T-cell (primary cell): ENCODE data around the gene KRT38. TPM values are rescaled to one million over a fixed set of nuclear protein-coding genes. Genes with fewer than 3 reads are reported as not detected.

ENCODE experiments used
- ATAC-seq, 4 experiments: fragments of 200-7000 bp in 3 of 4; fragments of 150-1000 bp in 1 of 4; cut with Tn5 transposase; replicated peaks in 1 of 4; 1 replicate in 3 of 4; 2 replicates in 1 of 4; pipeline ENCODE4 v1.10.0; 2021; ENCODE audit warnings: moderate library complexity in 3 of 4, mild to moderate bottlenecking in 2 of 4, moderate number of reproducible peaks in 1 of 4
- CTCF ChIA-PET, 2 donors: fragments of 300-600 bp; sonication (Branson Sonifier 250); formaldehyde crosslinking; loops; one replicate each; lab custom pipeline; 2022; ENCODE audit warnings: antibody characterized with exemption in 2 of 2; lab: Charles Lee
- POLR2A ChIA-PET, 2 donors: fragments of 300-600 bp; sonication (Branson Sonifier 250); formaldehyde crosslinking; loops; one replicate each; lab custom pipeline; 2022; ENCODE audit warnings: antibody characterized with exemption in 2 of 2; lab: Charles Lee
- DNase-seq, 35 experiments: peaks; one replicate each; pipeline versions ENCODE4 v3.0.0 to v3.0.0-alpha.2; 2013 to 2023
- H3K27ac ChIP-seq: one replicate; pipeline ENCODE4 v1.5.1; 2013; ENCODE audit warnings: low read length
- H3K27me3 ChIP-seq, 2 experiments: replicated peaks in 1 of 2; 1 replicate in 1 of 2; 2 replicates in 1 of 2; pipeline versions ENCODE4 v1.6.1 to v1.7.0; 2013; ENCODE audit warnings: low read length in 1 of 2, mixed read lengths in 1 of 2; ENCODE audit not compliant: control insufficient read depth in 2 of 2, insufficient read depth in 2 of 2; ENCODE audit errors: extremely low read depth in 1 of 2
- H3K36me3 ChIP-seq, 2 donors: 1 replicate in 1 of 2; 2 replicates in 1 of 2; pipeline versions ENCODE4 v1.6.1 to v1.7.0; 2013; ENCODE audit warnings: low read length in 1 of 2; ENCODE audit not compliant: control insufficient read depth in 2 of 2, insufficient read depth in 1 of 2; ENCODE audit errors: extremely low read depth in 1 of 2
- H3K4me1 ChIP-seq, 2 experiments: 1 replicate in 1 of 2; 2 replicates in 1 of 2; pipeline versions ENCODE4 v1.6.1 to v1.7.0; 2013; ENCODE audit warnings: low read length in 2 of 2, mixed read lengths in 1 of 2; ENCODE audit not compliant: insufficient read depth in 2 of 2, control insufficient read depth in 1 of 2; ENCODE audit errors: extremely low read depth in 1 of 2
- H3K4me3 ChIP-seq, 2 donors: 1 replicate in 1 of 2; 2 replicates in 1 of 2; pipeline versions ENCODE4 v1.5.1 to v1.7.0; 2013; ENCODE audit warnings: mild to moderate bottlenecking in 2 of 2, low read length in 1 of 2, moderate library complexity in 1 of 2; ENCODE audit not compliant: control insufficient read depth in 1 of 2; ENCODE audit errors: extremely low read depth in 1 of 2
- H3K9me3 ChIP-seq: 2 replicates; pipeline ENCODE4 v1.7.0; 2013
- H3K27ac Mint-ChIP-seq, 2 donors: one replicate each; pipeline ENCODE4 v1.8.0; 2020 to 2021; ENCODE audit warnings: mild to moderate bottlenecking in 2 of 2, mixed read lengths in 2 of 2
- H3K27me3 Mint-ChIP-seq, 2 donors: one replicate each; pipeline ENCODE4 v1.8.0; 2021 to 2022; ENCODE audit warnings: mixed read lengths in 2 of 2
- H3K36me3 Mint-ChIP-seq: one replicate; pipeline ENCODE4 v1.8.0; 2021; ENCODE audit warnings: mixed read lengths
- H3K4me1 Mint-ChIP-seq, 3 donors: one replicate each; pipeline ENCODE4 v1.8.0; 2020 to 2022; ENCODE audit warnings: mixed read lengths in 3 of 3, mild to moderate bottlenecking in 1 of 3
- H3K4me3 Mint-ChIP-seq, 3 donors: one replicate each; pipeline ENCODE4 v1.8.0; 2020 to 2022; ENCODE audit warnings: mild to moderate bottlenecking in 3 of 3, mixed read lengths in 3 of 3, moderate library complexity in 3 of 3
- H3K9me3 Mint-ChIP-seq, 3 donors: one replicate each; pipeline ENCODE4 v1.8.0; 2020 to 2022; ENCODE audit warnings: mixed read lengths in 3 of 3
- WGBS: methylation state at CpG from one replicate; pipeline ENCODE4 v1.1.5; 2013; ENCODE audit warnings: missing lambda C conversion rate; ENCODE audit not compliant: insufficient coverage; 5-methylcytosine and 5-hydroxymethylcytosine counted together
- total RNA-seq, 35 experiments: library from RNA in 6 of 35; stranded (reverse) in 6 of 35; fragments of 120-200 nt in 1 of 35; gene quantifications; one replicate each; pipeline versions ENCODE4 v1.2.1 to v1.2.4 and lab custom pipeline; 2013 to 2026

Gene KRT38
- total RNA-seq, 5 donors from 2014 or later (not counting 1 experiment from before 2014, with no cell fraction given), result not detected

DNA sequence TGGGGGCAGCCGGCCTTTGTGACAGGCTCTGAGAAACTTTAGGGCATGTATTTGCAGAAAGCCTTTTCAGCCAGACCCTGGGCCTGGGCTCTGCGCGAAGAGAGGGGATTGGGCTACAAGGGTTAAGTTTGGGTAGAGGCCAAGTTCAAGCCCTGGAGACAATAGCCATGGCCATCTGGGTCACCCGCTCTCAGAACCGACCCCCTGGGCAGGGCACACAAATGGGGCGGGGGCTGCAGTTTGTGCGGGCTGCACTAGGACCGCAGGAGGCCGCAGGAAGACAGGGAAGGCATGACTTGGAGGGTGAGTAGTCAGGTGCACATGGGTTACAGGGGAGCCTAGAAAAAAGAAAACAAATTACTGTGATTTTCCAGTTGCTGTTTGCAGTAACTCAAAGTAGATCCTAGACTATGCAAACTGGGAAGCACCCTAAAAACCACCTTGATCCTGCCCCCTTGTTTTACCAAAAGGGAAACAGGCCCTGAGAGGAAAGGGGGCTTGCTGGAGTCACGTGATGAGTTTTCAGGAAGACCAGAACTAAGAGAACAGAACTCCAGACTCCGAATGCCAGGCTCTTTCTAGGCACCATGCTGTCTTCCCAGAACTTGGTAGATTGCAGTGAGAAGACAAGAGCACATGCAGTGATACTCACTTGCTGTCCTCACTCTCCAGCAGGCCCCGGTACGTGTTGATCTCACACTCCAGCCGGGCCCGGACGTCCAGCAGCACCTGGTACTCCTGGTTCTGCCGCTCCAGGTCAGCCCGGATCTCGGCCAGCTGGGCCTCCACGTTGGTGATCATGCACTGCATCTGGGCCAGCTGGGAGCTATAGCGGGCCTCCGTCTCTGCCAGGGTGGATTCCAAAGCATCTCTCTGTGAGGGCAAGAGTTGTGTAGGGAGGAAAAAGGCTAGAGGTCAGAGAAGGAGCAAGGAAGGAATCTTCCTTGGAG is 36.4 kb upstream of the KRT38 start:
- no peak overlapping the region for H3K27ac ChIP-seq
- H3K9me3 ChIP-seq, result no peaks in the 10 kb centered on the region
- ATAC-seq (no peak), DNase-seq (no peak)
- ChIA-PET POLR2A (no interaction called here), CTCF (no interaction called here)
- Mint-ChIP-seq H3K27me3 (peaks cover 0 to 4% of the 10 kb centered on the region in 2 donors), H3K36me3 (no peaks in the 10 kb centered on the region), H3K4me3 (no peak overlapping the region), H3K9me3 (no peaks in the 10 kb centered on the region), H3K4me1 (no peaks in the 10 kb centered on the region), H3K27ac (no peak overlapping the region)
- H3K4me1 ChIP-seq, result no peaks in the 10 kb centered on the region
- H3K27me3 ChIP-seq, result no peaks in the 10 kb centered on the region
- WGBS, result 85% methylated on average over 20 of the region's 22 CpGs
- H3K36me3 ChIP-seq, result no peaks in the 10 kb centered on the region
- H3K4me3 ChIP-seq, result no peak overlapping the region

- ATAC-seq (no peak), DNase-seq (no peak)
- ChIA-PET CTCF (no interaction called here), POLR2A (no interaction called here)
- Histone ChIP-seq H3K4me3 (no peak overlapping the region), H3K36me3 (no peaks in the 10 kb centered on the region), H3K27me3 (no peaks in the 10 kb centered on the region), H3K9me3 (no peaks in the 10 kb centered on the region), H3K4me1 (no peaks in the 10 kb centered on the region), H3K27ac (no peak overlapping the region)
- no CpG with 5 or more reads among the region's 4 CpGs for WGBS
- peaks cover 0 to 4% of the 10 kb centered on the region in 2 donors for H3K27me3 Mint-ChIP-seq
- peaks cover 0 to 7% (median 6%) of the 10 kb centered on the region in 3 donors for H3K9me3 Mint-ChIP-seq
- H3K27ac Mint-ChIP-seq, result no peak overlapping the region
- H3K36me3 Mint-ChIP-seq, result no peaks in the 10 kb centered on the region
- H3K4me3 Mint-ChIP-seq, result no peak overlapping the region
- H3K4me1 Mint-ChIP-seq, result peaks cover 0 to 2% (median 0%) of the 10 kb centered on the region in 3 donors
Observed at GRCh38 chr17:41475421-41475820, 34.6 kb upstream of the KRT38 start.

DNA sequence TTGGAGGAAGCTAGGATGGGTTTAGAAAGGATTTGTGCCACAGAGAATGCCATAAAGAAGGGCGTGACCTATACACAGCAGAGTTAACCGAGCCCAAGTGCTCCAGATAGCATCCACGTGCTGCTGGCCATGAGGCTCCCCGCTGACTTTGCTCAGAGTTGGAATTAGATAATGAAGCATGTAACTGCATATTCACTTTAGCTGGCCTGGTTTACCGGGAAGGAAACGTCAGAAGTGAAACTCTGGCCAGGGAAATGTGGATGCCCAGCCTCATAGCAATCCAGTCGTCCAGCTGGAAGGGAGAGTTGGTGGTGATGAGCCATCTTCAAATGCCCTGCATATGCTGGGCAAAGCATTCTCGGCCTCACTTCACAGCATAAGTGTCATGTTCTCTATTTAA is 34.1 kb upstream of the KRT38 start:
- ChIA-PET POLR2A (no interaction called here), CTCF (no interaction called here)
- 77% methylated on average over 6 of the region's 8 CpGs for WGBS
- ATAC-seq (no peak), DNase-seq (no peak)
- H3K27ac Mint-ChIP-seq, result no peak overlapping the region
- H3K27me3 Mint-ChIP-seq, result peaks cover 0 to 4% of the 10 kb centered on the region in 2 donors
- Histone ChIP-seq H3K27ac (no peak overlapping the region), H3K27me3 (no peaks in the 10 kb centered on the region), H3K36me3 (no peaks in the 10 kb centered on the region), H3K9me3 (no peaks in the 10 kb centered on the region), H3K4me3 (no peak overlapping the region), H3K4me1 (no peaks in the 10 kb centered on the region)
- H3K4me3 Mint-ChIP-seq, result no peak overlapping the region
- H3K4me1 Mint-ChIP-seq, result peaks cover 0 to 2% (median 0%) of the 10 kb centered on the region in 3 donors
- H3K36me3 Mint-ChIP-seq, result no peaks in the 10 kb centered on the region
- H3K9me3 Mint-ChIP-seq, result peaks cover 0 to 7% (median 6%) of the 10 kb centered on the region in 3 donors

DNA sequence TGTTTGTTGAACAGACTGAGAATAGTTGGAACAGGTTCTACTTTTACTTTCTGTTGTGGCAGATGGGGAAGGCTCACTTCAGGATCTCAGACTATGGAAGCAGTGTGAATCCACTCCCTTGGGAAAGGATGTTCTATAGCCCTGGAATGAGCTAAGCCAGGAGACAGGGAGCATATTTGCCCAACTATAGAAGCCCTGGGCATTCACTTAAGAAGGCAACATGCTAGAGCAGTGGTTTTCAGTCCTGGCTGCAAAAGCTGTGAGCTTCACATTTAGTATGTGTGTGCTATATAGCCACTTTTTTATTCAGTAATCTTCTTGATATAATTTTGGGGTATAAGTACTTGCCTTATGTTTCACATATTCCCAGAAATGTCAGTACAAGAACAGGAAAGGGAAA is 27.6 kb upstream of the KRT38 start:
- Histone ChIP-seq H3K27me3 (peaks cover 0 to 21% of the 10 kb centered on the region in 2 experiments), H3K36me3 (no peaks in the 10 kb centered on the region), H3K27ac (no peak overlapping the region), H3K9me3 (no peaks in the 10 kb centered on the region), H3K4me3 (no peak overlapping the region), H3K4me1 (no peaks in the 10 kb centered on the region)
- Mint-ChIP-seq H3K27me3 (peaks cover 2 to 13% of the 10 kb centered on the region in 2 donors), H3K9me3 (peaks cover 6 to 7% (median 7%) of the 10 kb centered on the region in 3 donors), H3K27ac (no peak overlapping the region), H3K4me1 (peaks cover 0 to 2% (median 0%) of the 10 kb centered on the region in 3 donors), H3K4me3 (no peak overlapping the region), H3K36me3 (no peaks in the 10 kb centered on the region)
- DNase-seq, result no peak
- ATAC-seq, result no peak
- POLR2A ChIA-PET, result interaction anchor here in 1 of 2 donors (0.7 kb wide), 1 partner anchor 1087 kb away, joined by 4 read pairs; no protein-coding TSS in a partner anchor
- CTCF ChIA-PET, result interaction anchor here in 1 of 2 donors (0.9 kb wide), 1 partner anchor 24 kb away, joined by 3 read pairs; no protein-coding TSS in a partner anchor

DNA sequence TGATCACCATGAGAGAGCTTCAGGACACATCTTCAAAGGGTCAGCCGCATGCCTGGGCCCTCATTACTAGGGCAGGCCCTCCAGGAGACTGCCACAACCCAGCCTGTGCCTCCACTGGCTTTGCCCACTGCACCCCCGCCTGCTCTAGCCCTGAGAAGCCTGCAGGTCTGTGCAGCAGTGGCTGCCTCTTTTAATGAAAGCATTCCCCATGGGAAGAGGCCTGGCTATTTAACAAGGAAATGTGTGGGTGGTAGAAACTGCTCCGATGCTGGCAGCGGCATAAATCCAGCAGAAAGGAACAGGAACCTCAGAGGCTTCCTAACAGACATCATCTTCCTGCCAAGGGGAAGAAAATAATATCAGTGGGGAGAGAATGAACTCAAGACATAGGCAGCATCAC is 26.8 kb upstream of the KRT38 start:
- no peak for DNase-seq
- H3K4me3 Mint-ChIP-seq, result no peak overlapping the region
- Histone ChIP-seq H3K9me3 (no peaks in the 10 kb centered on the region), H3K27ac (no peak overlapping the region), H3K4me3 (no peak overlapping the region), H3K4me1 (no peaks in the 10 kb centered on the region), H3K27me3 (peaks cover 0 to 21% of the 10 kb centered on the region in 2 experiments), H3K36me3 (no peaks in the 10 kb centered on the region)
- H3K36me3 Mint-ChIP-seq, result no peaks in the 10 kb centered on the region
- peaks cover 0 to 2% (median 0%) of the 10 kb centered on the region in 3 donors for H3K4me1 Mint-ChIP-seq
- POLR2A ChIA-PET, result no interaction called here
- peaks cover 6 to 7% (median 7%) of the 10 kb centered on the region in 3 donors for H3K9me3 Mint-ChIP-seq
- H3K27ac Mint-ChIP-seq, result no peak overlapping the region
- CTCF ChIA-PET, result interaction anchor here in 1 of 2 donors (0.9 kb wide), 1 partner anchor 25 kb away, joined by 3 read pairs; no protein-coding TSS in a partner anchor
- peaks cover 2 to 9% of the 10 kb centered on the region in 2 donors for H3K27me3 Mint-ChIP-seq
- ATAC-seq, result no peak
- WGBS, result 75% methylated on average over 1 of the region's 4 CpGs

GRCh38 chr17:41466988-41467387 is 26.2 kb upstream of the KRT38 start, which contains the start of gene KRT32:
KRT32 (minus strand) TSS chr17:41467386; CDS start chr17:41467325, 61 bp downstream.
- Histone ChIP-seq H3K27me3 (peaks cover 0 to 21% of the 10 kb centered on the region in 2 experiments), H3K4me3 (no peak within 1 kb of the TSS), H3K4me1 (no peaks in the 10 kb centered on the region), H3K9me3 (no peaks in the 10 kb centered on the region), H3K27ac (no peak within 1 kb of the TSS), H3K36me3 (no peaks in the 10 kb centered on the region)
- Mint-ChIP-seq H3K4me1 (peaks cover 0 to 2% (median 0%) of the 10 kb centered on the region in 3 donors), H3K4me3 (no peak within 1 kb of the TSS), H3K27me3 (peaks cover 2 to 9% of the 10 kb centered on the region in 2 donors), H3K27ac (no peak within 1 kb of the TSS), H3K36me3 (no peaks in the 10 kb centered on the region), H3K9me3 (peaks cover 6 to 7% (median 7%) of the 10 kb centered on the region in 3 donors)
- no peak for DNase-seq
- CTCF ChIA-PET, result no interaction called here
- ATAC-seq, result no peak
- POLR2A ChIA-PET, result no interaction called here
- WGBS, result 79% methylated on average over 8 of the region's 14 CpGs
